GM18511 (cell line): ENCODE measurements around the gene FASTK.
A peak's percentile ranks its signal among the peaks of the same experiment; 100 is the strongest.

Experiments used
- ATAC-seq: cut with Tn5 transposase; IDR thresholded peaks from one replicate; pipeline ENCODE4 v1.9.1; 2021; ENCODE audit warnings: mild to moderate bottlenecking, moderate library complexity; ENCODE audit not compliant: unreplicated experiment

Gene FASTK

DNA sequence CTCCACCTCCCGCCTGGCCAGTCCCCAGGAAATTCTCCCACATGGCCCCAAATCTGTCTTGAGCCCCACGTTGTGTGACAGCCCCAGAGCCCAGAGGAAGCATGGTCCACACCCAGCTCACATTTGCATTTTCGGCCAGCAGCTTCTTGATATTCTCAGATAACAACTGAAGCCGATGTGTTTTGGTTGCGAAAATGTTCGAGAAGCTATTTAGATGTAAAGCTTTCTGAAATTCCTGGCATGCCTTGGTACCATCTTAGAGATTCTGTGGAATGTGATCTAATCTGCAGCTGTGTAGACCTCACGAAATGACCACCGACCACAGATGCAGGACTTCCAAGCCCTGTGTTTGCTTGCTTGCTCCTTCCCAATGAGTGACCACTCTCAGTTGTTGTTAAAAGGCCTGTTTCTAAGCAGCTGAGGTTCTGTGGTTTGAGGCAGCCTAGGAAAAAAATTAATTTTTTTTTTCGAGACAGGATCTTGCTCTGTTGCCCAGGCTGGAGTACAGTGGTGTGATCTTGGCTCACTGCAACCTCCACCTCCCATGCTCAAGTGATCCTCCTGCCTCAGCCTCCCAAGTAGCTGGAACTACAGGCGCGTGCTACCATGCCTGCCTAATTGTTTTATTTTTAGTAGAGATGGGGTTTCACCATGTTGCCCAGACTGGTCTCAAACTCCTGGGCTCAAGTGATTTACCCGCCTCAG lies 12.4 kb downstream of the FASTK start:
- ATAC-seq = no peak

DNA sequence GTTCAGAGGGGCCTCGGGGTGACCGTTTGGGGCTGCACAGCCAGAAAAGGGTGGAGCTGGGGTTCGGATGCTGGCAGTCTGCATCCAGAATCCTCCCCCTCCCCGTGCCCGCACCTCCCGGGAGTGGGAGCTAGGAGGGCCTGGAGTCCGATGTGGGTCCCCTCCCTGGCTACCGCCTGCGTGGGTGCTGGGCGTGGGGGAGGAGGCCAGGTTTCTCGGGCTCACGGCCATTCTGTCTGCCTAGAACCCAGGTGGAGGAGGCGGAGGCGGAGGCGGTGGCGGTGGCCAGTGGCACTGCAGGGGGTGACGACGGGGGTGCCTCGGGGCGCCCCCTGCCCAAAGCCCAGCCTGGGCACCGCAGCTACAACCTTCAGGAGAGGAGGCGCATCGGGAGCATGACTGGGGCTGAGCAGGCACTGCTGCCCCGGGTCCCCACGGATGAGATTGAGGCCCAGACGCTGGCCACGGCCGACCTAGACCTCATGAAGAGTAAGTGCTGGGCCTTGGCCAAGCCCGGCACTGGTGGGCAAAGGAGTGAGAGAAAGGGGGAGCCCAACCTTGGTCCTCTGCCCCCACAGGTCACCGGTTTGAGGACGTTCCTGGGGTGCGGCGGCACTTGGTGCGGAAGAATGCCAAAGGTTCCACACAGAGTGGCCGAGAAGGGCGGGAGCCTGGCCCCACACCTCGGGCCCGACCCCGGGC lies 14.2 kb downstream of the FASTK start:
- ATAC-seq = no peak

DNA sequence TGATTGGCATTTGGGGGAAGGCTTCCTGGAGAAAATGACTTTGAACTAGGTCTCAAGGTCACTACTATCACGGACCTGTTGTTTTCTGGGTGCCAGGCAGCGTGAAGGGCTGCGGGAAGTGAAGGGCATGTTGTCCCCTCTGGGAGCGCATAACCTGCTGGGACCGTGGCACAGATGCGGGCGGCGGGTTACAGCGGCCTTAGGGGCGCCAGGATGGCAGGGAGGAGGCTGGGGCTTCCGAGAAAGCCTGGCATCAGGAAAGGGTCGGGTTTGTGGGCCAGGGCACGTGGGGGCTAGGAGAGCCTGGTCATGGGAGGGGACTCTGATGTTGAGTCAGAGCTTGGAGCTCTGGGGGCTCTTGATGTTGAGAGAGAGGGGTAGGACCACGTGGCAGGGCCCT lies 15.1 kb downstream of the FASTK start:
- no peak for ATAC-seq

DNA sequence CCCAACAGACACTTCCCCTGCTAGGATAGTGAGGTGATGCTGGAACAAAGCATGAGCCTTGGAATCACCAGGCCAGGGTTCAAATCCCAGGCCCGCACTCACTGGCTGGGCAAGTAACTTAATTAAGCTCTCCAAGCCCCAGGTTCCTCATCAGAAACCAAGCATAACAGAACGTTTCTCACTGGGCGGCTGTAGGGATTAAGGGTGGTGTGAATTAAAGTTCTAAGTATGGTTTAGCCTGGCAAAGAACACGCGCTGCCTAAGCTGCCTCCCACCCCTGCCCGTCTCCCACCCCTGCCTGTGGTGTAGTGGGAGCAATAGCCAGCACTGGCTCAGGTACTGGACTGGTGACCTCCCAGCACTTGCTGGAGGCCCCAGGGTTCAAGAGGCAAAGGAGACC lies 15.6 kb downstream of the FASTK start:
- no peak for ATAC-seq

DNA sequence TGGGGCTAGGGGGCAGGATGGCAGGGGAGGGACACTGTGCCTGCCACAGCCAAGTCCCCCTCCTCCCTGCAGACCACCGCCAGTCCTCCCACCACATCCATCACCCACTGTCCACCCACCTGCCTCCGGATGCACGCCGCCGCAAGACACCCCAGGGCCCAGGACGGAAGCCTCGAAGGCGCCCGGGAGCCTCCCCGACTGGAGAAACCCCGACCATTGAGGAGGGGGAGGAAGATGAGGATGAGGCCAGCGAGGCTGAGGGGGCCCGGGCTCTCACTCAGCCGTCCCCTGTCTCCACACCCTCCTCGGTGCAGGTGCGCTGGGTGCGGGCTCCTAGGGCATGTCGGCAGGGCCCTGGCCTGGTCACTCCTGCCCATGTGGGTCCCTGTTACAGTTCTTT lies 16.2 kb downstream of the FASTK start:
- ATAC-seq = no peak

DNA sequence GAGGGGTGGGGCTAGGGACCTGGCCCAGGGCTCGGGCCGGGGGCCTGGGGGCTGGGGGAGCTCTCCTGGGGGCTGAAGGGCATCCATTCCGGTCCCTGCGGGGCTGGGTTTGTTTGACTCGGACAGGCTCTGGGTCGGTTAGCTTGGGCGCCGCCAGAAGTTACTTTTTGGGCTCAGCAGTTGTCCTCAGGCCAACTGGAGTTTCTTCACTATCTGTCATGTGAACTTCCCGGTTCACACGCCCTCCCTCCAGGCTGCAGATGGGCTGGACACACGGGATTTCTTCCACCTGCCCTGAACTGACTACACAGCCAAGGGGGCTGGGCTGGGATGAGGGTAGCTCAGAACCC lies 17.4 kb downstream of the FASTK start:
- ATAC-seq = no peak

DNA sequence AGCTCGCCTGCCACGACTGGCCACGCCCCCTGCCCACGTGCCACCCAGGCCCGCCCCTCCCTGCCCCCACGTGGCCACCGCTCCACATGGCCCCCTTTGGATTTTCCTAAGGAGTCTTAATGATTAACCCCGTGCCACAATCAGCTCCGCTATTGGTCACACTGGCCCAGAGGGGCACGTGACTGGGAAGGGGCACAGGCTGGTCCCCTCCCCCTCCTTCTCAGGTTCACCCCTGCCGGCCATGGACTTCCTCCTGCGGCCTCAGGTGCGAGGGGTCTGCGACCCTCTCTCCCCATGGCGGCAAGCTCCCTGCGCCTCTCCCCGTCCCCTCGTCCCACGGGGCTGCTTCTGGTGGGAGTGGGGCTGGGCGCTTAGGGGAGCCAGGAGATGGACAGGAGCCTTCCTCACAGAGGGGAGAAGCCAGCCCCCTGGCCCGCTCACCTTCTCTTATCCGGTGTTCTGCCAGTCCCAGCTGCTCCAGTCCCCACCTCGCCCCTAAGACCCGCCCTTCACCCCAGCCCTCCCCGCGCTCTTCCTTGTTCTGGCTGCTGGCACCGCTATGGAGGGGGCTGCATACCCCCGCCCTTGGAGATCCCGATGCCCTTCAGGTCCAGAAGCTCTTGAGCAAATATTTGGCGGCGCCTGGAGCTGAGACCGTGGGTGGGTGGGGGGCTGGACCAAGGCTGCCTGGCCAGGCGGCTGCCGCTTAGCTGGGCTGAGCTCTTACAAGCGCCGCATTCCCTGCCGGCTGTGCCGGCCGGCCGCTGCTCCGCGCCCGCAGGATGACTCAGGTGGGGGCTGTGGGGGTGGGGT lies 18.0 kb downstream of the FASTK start:
- no peak for ATAC-seq

DNA sequence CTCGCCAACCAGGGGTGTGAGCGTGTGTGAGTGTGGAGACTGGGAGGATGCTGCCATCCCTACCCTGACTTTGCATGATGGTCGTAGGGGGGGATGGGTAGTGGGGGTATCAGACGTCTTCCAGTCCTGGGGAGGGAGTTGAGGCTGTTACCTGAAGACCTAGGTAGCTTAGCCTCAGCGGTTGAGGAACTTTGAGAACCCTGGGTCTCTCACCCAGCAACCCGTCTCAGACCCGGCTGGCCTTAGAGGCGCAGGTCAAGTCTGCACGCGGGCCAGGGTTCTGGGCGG lies 18.6 kb downstream of the FASTK start:
- no peak for ATAC-seq

DNA sequence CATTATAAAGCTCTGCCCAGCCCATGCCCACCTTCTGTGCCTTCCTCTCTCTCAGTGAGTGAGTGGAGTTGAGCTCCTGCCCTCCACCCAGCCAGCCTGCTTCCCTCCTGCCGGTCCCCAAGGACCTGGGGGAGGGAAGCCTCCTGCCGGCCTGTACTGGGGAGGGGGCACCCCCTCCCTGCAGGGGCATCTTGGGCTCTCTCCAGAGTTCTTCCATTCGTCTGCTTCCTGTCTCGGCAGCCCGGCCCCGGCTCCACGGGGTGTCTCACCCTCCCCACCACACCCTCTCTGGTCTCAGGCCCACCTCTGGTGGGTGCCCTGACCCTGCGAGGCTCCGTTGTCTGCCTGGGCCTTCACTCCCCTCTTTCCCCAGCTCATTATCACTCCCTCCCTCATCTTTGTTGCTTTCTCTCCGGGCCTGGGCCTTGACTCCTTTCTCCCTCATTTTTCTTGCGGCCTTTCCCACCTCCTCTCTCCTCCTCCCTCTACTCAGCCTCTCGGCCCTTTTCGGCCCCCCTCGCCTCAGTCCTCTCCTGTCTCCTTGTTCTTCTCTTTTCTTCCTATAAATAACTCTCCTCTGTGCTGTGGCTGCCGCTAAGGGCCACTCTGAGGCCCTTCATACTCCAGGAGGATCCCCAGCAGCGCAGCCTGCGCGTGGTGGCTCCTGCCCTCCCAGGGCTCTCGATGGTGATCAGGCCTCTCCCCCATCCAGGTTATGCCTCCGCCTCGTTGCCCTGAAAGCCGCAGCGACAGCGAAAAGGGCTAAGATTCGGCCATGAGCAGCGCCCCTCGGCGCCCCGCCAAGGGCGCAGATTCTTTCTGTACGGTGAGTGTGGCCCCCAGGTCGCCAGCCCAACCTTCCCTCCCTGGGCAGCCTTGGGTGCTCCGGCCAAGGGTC lies 19.1 kb downstream of the FASTK start:
- no peak for ATAC-seq

DNA sequence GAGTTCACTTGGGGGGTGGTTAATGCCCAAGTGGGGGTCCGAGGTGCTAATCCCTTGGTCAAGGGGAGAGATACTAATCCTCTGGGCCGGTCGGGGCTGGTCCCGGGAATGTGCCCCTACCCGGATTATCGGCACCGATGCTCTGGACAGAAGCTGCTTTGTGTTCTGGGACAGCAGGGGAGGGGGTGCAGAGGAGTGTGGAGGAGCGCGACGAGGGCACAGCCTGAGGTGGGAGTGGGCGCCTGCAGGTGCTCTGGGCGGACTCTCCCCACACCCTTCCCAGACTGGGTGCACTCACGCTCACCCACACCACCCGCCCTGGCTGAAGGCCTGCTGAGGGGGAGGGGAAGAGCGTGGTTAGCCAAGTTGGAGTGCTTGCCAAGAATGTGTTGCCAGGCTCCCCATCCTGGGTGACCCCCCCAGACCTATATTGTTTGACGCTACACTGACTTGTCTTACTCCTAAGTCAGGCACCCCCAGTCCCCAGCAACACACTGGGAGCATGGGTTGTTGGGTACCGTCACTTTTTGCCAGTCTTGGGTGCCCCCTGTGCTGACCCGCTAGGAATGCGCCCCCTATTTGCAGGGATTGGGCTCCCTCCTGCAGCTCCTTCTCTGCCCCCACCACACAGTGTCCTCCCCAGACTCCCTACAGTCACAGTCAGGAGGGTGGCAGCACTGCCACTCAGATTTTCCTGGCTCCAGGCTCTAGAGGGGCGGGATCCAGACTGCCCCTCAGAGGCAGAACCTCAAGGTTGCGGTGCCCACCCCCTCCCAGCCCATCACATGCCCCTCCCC lies 20.0 kb downstream of the FASTK start:
- no peak for ATAC-seq

DNA sequence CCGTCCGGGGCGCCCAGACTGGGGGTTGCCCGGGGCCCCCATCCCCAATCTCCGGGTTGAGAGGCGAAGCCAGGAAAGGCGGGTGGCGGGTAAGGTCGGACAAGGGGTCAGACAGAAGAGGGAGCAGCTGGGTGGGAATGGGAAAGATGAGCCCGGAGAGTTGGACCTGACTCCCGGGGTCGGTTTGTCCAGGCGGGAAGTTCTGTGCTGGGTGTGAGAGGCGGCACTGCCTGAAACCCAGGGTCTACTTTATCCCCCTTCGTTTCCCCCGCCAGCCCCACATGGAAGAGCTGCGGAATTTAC lies 20.5 kb downstream of the FASTK start:
- no peak for ATAC-seq

DNA sequence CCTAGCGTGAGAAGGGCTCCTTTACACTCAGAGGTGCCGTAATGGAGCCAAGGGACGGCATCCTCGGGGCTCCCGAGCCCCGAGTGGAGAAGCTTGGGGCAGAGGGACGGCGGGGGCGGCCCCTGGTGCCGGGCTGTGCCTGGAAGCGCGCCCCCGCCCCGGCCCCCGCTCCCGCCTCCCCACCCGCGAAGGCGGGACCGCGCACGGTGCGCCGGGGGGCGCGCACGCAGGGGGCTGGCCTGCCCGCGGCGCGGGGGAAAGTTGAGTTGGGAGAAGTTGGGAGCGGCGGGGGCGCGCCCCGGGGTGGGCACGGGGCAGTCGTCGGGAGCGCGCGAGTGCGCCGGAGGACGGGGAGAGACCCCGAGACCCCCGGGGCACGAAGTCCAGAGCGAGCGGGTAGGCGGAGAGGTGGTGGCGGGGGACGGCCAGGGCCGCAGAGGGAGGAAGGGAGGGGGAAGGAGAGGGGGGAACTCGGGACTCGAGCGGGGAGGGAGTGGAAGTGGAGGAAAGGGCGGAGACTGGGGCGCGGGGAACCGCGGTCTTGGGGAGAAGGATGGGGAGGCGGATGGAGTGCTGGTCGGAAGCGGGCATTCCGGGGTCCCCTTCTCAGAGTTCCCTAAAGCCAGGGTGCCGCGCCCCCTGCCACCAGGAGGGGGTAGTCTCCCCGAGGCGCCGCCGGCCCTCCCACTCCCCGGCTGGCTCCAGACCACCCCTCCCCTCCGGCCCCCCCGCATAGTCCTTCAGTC lies 21.1 kb downstream of the FASTK start, which contains the start of gene SLC4A2:
TSS of gene SLC4A2 (plus strand) at position 223 of the 746 bp plus-strand sequence. CDS start 2,399 bp downstream, outside the sequence.
- ATAC-seq = peak; percentile 34

DNA sequence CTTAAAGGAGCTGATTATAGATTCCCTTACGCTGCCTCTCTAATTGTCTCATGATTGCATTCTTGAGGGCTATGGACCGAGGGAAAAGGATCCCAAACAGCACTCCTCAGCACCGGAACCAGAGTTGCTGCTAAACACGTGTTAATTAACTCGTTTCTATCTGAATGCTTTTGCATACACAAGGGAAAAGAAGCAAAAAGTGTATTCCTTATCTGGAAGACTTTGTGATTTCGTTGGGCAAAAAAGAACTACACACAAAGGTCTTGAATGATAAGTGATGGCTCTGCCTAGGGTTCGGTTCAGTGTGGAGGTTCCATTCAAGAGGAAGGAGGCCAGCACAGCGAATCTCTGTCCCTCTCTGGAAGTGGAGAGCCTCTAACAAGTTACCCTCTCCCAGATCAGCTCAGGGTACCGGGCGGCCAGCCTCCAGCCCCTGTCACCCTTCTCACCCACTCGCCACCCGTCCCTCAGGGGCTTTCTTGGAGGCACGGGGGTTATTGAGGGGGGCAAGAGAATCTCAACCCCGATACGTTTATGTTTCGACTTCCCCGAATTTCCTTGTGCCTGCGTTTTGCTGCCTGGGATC lies 21.7 kb downstream of the FASTK start:
- no peak for ATAC-seq

DNA sequence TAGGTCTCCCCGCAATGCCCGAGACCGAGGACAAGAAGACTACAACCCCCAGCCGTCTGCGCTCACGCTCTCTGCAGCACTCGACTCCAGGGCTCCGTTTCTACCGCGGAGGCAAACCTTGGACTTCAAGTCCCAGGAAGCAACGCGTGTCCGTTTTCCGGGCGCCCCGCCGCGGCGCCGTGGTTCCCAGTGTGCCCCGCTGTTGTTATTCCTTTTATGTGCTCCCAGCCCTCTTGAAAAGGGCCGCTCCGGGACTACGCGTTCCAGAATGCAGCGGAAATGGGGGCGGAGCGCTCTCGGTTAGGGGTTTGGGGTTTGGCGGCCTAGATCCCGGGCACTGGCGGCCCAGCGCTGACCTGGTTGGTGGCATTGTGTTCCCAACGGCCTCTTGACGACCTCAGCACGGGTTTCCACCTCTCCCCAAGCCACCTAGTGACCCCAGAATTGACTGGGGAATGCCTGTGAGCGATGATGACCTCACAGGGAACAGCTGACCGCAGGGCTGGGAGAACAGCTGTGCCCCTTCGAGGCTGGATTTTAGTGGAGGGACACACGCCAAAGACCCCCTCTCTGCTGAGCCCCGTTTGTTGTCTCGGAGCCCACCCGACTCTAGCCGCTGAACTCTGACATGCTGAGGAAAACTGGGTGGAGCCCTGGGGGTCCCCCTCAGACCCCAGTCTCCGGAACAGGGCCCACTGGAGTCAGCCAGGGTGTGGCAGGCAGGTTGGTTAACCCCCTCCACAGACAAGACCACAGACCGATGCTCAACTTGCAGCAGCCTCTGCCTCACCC lies 22.4 kb downstream of the FASTK start:
- peak; percentile 87 for ATAC-seq

DNA sequence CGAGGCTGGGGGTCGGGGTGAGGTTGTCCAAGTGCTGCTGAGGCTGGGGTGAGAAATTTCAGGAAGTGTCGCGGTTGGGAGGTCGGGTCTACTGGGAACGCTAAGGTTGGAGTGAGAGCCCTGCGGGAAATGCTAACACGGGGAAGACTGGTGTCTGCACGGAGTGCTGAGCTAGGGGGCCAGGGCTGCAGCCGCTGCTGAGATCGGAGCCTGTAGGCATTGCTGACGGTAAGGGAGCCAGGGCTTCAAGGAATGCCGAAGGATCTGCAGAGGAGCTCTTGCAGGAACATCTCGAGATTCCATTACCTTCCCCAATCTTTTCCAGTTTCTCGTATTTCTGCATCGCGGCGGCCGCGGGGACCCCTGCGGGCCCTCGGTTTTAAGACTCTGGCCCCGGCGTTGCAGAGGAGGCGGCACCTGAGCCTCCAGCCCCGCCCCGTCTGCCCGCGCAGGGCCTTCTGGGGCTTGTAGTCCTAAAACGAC lies 23.1 kb downstream of the FASTK start, which contains the start of gene CDK5:
TSS of gene CDK5 (minus strand) at position 392 of the 483 bp plus-strand sequence. CDS start at position 343, 49 bp downstream.
- ATAC-seq = peak; percentile 26

DNA sequence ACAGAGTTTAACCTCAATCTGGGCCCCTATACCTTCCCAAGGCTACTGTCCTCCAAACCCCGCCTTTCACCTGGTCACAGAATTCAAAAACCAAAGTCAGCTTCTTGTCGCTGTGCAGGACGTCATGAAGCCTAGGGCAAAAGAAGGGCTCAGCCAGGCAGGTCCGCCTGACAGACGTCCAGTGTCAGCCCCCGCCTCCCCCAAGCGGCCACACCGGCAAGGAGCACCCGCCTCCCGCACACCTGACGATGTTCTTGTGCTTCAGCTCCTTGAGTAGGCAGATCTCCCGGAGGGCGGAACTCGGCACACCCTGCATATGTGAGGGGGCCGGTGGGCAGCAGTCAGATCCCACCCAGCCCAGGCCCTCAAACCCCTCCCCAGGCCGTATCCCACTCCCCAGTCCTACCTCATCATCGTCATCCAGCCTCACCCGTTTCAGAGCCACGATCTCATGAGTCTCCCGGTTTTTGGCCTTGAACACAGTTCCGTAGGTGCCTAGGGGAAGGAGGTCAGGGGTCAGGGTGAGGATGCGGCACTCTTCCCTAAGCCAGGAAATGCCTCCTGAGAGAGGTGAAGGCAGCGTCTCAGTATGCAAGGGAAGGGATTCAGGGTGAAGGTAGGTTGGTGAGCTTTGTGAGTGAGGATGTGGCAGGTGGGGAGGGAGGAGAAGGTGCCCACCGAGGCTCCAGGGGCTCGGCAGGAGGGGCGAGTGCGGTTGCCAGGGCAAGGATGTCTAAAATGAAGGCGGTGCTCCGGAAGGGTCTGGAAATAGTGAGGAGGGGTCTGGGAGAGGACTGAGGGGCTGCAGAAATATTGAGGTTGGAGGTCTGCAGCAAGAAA lies 23.7 kb downstream of the FASTK start:
- no peak for ATAC-seq

DNA sequence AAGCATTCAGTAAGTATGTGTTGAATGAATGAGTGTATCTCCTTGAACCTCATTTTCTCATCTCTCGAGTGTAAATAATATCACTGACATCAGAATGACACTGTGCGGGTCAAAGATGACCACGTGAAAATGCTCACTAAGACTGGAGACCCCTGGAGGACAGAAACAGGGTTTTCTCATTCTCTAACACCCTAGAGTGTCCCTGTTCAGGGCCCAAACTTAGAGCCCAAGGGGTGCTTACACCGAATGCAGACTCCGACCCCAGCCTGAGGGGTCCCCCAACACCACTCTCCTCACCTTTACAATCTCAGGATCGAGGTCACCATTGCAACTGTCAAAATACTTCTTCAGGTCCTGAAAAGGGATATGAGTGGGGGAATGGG lies 24.3 kb downstream of the FASTK start:
- no peak for ATAC-seq
